Retina (tissue), 1 donor: Measurements from ENCODE around the gene MEP1A.
"Not testable (repeated sequence)": the region's sequence is repeated elsewhere in the genome, so short reads cannot be mapped to it uniquely, and the experiment has no call there.

Experiments
- DNase-seq: peaks from one replicate; pipeline ENCODE4 v3.0.0-alpha.2; 2016

Gene MEP1A, protein sequence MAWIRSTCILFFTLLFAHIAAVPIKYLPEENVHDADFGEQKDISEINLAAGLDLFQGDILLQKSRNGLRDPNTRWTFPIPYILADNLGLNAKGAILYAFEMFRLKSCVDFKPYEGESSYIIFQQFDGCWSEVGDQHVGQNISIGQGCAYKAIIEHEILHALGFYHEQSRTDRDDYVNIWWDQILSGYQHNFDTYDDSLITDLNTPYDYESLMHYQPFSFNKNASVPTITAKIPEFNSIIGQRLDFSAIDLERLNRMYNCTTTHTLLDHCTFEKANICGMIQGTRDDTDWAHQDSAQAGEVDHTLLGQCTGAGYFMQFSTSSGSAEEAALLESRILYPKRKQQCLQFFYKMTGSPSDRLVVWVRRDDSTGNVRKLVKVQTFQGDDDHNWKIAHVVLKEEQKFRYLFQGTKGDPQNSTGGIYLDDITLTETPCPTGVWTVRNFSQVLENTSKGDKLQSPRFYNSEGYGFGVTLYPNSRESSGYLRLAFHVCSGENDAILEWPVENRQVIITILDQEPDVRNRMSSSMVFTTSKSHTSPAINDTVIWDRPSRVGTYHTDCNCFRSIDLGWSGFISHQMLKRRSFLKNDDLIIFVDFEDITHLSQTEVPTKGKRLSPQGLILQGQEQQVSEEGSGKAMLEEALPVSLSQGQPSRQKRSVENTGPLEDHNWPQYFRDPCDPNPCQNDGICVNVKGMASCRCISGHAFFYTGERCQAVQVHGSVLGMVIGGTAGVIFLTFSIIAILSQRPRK

DNA sequence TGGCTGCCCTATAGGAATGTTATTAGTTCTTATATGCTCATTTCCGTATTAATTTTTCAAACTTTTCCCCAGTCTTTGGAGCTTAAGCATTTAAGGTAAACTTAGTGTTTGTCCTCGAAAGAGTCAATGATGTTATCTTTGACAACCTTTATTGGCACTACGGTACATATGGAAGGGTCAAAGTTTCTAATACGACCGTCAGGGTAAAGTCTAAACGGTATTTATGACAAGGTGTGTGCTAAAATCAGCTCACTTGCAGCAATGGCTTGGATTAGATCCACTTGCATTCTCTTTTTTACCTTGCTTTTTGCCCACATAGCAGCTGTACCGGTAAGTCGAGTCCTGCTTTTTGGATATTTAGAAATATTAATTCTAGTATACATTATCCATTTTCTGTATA, at the start of gene MEP1A:
Gene MEP1A, plus strand, starts transcription at position 252 of the 400 bp plus-strand sequence. Its CDS starts 10 bp downstream, at position 262.
- DNase-seq, result no peak

DNA sequence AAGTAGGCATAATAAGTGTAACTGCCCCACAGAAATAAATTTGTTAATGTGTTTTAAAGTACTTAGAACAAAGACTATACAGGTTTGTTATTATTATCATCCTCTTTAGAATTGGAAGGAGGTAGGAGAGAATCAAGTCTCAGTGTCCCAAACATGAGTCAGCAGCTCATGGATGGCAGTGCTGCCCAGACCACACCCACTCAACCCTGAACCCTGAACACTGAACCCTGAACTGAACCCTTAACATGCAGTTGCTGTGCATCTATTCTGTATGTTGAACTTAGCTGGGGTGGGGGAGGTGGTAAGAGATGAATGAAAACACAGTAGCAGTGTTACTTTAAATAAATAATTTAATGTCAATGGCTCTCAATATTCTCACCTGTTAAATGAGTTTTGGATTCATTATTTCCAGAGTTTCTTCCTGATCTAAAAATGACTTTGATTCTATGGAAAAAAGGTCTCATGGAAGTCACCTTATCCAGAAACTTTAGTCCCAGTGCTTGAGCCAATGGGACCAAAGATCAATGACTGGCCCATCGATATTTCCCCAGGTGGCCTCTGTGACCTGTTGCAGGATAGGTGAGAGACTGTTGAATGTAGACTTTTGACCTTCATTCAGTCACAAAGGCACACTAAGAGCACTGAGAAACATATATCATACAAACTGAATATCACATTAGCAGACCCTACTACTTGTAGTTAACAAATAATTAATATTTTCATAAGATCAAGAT, 49.6 kb upstream of the MEP1A start:
- no peak for DNase-seq

DNA sequence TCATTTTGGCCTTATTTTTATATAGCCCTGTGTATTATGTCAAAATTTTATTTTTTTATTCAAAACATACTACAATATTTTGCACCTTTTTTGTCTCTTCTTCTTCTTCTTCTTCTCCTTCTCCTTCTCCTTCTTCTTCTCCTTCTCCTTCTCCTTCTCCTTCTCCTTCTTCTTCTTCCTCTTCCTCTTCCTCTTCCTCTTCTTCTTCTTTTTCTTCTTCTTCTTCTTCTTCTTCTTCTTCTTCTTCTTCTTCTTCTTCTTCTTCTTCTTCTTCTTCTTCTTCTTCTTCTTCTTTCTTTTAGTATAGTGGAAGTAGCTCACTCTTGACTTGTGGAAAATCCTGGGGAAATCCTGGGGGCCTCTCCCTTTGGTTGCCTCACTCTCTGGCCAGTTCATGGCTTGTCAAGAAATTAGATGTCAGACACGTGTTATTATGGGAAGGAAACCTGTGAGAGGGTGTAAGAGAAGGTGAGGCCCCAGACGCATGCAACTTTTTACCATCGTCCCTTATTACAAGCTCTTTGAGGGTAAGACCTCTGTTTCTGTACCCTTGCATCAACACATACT, 48.9 kb upstream of the MEP1A start:
- DNase-seq, result not testable (repeated sequence)

DNA sequence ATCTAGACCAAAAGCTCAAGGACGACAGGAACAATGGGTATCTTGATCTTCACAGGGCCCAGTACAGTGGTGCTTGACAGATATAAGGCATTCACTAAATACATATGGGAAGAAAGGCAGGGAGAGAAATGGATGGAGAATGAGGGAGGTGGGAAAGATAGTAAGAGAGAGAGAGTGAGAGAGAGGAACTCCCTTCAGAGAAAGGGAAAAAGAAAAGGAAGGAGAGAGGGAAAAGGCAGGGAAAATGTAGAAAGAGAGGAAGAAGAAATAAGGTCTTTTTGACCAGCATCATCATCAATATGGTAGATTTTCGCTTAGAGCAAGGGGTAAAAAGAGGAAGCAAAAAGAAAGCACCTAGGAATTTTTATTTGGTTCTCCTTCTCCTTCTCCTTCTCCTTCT, 47.2 kb upstream of the MEP1A start:
- DNase-seq, result no peak

DNA sequence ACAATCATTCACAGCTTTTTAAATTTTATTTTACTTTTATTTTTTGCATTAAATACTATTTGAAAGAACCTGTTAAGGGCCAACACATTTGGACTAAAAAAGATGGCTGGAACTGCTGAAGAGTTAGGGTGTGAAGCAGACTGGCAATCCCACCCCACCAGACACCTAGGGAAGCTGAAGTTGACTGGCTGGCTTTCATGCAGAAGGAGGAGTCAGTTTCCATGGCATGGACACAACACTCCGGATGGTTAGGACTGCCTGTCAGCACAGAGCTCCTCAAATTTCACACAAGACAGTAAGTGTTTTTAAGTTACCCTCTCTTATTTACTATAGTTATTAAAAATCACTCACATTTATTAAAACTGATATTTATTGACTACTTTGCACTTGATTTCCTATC, 46.5 kb upstream of the MEP1A start, which contains the start of gene ANKRD66:
Gene ANKRD66, plus strand, starts transcription at position 238 of the 400 bp plus-strand sequence. CDS start 5,016 bp downstream, outside the sequence.
- no peak for DNase-seq

DNA sequence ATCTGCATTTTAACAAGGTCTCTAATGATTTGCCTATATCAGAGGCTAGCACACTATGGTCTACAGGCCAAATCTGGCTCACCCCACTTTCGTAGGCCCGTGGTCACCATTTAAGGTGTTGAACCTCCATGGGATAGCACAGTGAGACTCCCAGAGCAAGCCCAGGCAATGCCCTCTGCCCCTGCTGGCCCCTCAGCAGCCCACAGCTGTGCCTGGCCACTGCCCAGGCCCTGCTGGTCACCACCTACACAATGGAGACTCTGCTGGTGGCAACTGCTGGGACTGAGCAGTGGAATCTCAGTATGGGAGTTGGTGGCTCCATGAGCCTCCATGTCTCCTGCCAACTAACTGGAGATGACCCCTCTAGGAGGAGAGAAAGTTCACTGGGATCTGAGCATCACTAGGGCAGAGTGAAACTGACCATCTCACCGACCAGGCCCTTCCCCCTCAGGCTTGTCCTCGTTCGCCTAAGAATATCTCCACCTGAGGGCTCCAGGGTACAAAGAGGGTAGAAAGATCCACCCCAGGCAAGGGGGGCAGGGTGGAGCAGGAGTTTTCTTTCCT, 44.2 kb upstream of the MEP1A start:
- no peak for DNase-seq

DNA sequence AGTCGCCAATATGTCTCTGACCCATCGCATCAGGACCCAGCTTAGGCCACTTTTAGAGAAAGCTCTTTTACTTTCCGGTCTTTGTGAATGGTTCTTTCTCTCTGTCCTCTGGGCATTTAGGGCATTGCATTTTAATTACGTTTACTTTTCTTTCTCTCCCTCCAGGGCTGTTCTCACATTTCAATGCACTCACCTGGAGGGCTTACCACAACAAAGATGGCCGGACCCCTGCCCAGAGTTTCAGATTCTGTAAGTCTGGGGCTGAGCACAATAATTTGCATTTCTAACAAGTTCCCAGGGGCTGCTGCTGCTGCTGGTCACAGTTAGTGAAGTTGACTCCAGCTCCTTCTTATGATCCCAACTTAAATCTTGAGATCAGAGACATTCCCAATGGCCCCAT, 43.5 kb upstream of the MEP1A start:
- DNase-seq, result no peak

DNA sequence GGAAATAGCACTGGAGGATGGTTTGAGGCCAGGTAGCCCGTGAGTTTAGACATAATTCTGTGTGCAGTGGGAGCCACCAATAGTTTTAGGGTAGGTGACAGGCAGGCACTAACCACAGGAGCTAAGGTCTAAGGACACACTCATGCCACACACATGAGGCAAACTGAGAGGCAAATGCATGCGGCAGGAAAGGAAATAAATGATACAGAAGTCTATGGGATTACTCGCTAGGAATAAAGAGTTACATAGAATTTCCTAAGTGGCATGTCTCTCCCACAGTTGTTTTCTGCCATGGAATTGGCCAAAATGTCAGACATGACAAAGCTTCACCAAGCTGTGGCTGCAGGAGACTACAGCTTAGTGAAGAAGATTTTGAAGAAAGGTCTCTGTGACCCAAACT, 41.5 kb upstream of the MEP1A start:
- no peak for DNase-seq

DNA sequence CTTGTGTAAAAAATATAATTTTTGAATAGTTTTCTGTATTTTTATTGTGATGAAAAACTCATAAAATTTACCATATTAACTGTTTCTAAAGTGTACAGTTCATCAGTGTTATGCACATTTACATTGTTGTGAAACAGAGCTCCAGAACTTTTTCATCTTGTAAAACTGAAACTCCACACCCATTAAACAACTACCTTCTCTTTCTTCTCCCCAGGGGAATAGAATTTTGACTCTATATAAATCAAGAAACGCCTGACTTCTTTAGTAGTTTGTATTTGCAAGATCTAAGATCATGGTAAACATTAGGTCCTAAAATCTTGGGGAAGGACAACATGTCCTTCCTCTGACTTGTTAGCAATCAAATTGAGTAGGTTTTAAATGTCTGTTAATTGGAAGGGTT, 37.3 kb upstream of the MEP1A start:
- no peak for DNase-seq

DNA sequence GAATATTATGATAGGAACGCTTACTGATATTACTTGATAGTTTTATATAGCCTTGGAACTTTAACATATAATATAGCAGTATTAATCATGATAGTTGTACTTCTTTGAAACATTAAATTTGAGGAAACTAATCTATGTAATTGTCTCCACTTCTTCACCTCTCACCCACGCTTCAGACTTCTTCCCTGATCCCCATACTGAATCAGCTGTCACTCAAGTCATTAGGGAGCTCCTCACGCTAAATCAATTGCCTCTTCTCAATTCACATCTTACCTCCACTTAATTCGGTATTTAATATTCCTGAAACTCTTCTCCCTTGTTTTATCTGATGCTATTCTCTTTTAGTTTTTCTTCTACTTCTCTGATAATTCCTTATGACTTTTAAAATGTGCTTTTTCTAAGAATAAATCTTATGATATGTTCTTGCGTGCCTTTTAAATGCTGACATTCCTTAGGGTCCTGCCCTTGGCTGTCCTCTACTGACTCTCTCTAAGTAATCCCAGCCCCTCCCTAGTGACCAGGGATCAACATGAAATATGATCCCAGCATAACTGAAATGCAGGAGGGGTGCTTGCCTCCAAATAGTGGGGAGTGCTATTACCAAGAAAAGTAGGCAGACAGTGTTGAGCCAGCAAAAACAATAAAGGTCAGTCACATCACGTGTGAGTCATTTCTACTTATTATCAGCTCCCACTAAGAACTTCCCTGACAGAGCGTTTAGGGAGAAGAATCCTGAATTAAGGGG, 36.5 kb upstream of the MEP1A start:
- DNase-seq, result no peak

DNA sequence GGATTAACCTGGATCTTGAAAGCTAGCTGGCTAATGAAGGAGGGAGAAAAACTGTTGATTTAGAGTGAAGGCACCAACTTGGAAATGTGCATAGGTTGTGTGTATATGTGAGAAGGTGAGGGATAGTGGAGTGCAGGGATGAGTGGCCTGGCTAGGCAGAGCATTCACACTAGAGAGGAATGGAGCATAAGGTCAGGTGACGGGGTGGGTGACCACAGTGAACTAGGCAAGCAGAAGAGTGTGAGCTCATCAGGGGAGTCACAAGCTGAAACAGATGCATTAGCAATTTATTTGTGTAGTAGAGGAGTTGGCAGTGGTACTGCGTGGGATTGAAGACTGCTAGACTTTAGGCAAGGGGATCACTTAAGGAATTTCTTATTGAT, 36.0 kb upstream of the MEP1A start:
- DNase-seq, result no peak

DNA sequence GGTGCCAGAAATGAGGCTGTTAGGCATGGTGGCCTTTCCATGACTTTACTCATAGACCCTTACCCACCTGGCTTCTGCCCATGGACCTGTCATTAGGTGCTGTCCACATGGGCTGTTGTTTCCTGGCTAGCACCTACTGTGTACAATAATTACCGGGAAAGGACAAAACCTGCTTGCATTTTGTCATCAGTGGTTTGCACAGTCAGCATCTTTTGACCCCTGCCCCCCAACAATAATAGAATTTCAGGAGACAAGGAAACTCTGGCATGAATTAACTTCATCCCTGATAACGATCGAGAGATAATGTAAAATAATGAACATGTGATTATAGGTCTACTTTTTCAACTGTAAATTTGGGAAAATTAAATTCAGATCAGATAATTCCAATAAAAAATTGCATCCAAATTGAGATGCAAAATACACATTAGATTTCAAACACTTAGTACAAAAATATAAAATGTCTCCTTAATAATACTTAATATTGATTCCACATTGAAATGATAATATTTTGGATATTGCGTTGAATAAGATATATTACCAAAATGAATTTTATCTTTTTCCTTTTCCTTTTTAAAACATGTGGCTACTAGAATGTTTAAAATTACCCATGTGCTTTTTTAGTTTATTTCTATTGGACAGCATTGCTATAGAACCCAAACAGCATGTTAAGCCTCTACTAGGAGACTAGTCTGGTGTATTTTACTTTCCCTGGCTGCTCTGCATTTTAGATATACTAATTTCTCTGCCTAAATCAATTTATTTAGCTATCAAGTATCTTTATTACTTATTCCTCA, 34.0 kb upstream of the MEP1A start:
- DNase-seq, result no peak

DNA sequence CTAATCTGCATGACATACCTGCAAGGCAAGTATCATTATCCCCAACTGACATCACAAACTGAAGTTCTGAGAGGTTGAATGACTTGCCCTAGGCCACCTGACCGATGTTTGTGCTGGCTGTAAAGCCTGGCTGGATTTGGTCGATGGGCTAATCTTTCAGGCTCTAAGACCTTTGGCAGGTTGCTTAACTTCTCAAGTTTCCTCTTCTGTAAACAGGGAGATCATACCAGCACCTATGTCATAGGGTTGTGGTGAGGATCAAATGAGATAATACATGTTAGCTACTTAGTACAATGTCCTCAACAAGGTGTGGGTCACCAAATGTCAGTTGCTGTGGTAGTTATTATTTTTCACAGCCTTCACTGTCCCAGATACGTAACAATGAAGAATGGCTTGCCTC, 32.3 kb upstream of the MEP1A start:
- DNase-seq, result no peak

DNA sequence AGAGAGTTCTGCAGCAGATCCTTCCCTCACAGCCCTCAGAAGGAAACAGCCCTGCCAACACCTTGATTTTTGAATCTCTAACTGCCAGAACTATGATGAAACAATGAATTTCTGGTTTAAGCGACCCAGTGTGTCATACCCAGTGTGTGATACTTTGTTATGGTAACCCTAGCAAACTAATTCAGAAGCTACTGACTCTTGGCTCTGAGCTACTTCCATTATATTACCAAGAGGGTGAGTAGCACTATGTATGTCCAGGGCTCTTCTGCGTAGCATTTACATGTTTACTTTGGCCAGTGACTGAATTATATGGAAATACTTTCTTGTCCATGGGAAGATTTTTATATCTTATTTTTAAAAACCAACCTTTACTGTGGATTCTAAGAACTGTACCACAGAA, 29.7 kb upstream of the MEP1A start:
- DNase-seq, result no peak

DNA sequence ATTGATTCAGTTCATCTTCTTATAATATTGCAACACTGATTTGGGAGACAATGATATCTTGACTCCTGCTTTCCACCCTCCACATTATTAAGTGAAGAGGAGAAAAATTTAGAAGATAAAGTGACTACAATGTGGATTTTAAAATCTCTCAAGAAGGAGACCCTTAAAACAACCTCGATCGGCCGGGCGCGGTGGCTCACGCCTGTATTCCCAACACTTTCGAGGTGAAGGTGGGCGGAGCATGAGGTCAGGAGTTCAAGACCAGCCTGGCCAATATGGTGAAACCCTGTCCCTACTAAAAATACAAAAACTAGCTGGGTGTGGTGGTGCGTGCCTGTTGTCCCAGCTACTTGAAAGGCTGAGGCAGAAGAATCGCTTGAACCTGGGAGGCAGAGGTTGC, 28.9 kb upstream of the MEP1A start:
- not testable (repeated sequence) for DNase-seq

DNA sequence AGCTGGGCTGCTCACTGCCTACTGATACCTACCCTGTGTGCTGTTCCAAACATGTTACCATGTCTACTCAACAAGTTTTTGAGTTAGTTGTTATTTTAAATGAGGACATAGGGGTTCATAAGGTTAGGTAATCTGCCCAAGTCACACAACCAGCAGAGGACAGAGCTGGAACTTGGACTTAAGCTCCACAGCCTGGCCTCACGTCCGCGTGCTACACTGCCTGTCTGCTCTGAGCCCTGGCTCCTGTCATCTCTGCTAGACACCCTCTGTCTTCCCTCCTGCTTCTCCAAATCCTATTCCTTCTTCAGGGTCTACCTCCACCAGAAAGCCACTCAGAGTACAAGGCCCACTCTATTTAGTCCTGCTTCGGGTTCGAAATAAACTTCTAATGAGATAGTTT, 28.2 kb upstream of the MEP1A start:
- DNase-seq, result no peak

DNA sequence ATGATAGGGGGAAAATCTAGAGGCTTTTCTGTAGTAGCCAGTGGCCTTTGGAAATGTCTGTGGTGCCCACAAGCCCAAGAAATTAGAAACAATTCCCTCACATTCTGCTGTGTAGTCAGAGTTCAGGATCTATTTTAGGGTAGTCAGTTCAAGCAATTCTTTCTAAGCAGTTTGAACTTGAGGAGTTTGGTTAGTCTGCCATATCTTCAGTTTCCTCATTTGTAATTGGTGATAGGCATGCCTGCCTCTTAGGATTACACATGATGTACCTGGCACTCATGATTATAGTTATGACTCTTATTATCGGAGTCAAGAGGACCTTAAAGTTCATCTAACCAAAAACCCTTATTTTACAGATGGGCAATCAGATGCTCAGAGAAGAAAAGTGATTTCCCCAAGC, 21.2 kb upstream of the MEP1A start:
- DNase-seq, result no peak

DNA sequence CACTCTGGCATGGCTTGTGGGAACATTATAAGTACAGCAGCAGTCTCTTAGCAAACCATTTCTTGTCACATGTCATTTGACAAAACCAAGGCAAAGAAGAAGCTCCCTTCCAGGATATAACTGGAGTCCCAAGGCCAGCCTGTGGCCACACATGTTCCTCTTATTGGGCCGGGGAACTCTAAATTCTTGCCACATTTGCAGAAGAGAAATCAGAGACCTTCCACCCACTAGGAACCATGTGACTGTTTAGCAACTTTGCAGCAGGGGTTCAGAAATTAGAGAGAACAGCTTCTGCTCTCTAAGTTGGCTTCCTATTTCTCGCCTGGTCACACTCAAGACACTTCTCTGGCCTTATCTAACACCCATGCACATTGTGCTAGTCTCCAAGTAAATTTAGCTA, 20.4 kb upstream of the MEP1A start:
- DNase-seq, result no peak

DNA sequence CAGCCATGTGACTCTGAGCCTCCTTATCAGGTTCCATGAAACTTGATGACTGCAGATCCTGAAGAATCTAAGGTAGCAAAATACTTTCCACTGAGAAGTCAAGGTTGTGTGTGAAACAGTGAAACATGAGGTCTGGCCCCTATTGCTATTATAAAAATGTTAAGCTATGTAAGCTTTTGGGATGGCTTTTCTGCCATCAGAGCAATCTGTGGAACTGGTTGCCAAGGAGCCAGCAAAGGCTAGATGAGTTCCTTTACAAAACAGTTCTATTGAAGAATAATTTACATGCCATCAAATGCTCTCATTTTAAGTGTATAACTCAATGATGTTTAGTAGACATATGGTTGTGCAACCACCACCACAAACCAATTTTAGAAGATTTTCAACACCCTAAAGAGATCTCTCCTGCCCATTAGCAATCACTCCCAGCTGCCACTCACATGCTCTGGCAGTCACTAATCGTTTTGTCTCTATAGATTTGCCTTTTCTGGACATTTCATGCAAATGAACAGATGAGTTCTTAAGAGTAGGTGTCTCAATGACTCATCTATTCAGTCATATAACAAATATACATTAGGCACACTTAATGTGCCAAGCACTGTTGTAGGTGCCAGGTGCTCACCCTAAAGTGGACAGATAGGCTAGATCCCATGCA, 19.9 kb upstream of the MEP1A start:
- no peak for DNase-seq

DNA sequence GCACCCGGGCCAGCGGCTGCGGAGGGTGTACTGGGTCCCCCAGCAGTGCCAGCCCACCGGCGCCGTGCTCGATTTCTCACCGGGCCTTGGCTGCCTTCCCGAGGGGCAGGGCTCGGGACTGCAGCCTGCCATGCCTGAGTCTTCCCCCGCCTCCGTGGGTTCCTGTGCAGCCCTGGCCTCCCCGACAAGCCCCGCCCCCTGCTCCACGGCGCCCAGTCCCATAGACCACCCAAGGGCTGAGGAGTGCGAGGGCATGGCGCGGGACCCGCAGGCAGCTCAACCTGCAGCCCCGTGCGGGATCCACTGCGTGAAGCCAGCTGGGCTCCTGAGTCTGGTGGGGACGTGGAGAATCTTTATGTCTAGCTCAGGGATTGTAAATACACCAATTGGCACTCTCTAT, 18.5 kb upstream of the MEP1A start:
- not testable (repeated sequence) for DNase-seq
